Keratinocyte (primary cell): ENCODE data around the gene SETD1B. TPM values are rescaled to one million over a fixed set of nuclear protein-coding genes. Genes with fewer than 3 reads are reported as not detected.

Source experiments
- DNase-seq: peaks from one replicate; pipeline ENCODE4 v3.0.0-alpha.2; 2011; ENCODE audit warnings: low read depth, missing footprints, low spot score
- FAIRE-seq: peaks from 2 replicates; lab custom pipeline; 2011; peaks lifted over from hg19 to GRCh38; lab: Jason Lieb, UNC
- H2AFZ ChIP-seq: 2 replicates; pipeline ENCODE4 v1.6.0; 2012; ENCODE audit warnings: low read length, control low read depth, inconsistent platforms; ENCODE audit not compliant: control insufficient read depth
- H3K27ac ChIP-seq: 2 replicates; pipeline ENCODE4 v1.5.1; 2011; ENCODE audit warnings: low read length; ENCODE audit not compliant: control insufficient read depth, insufficient read depth
- H3K27me3 ChIP-seq: 3 replicates; pipeline ENCODE4 v1.6.0; 2011; ENCODE audit warnings: low read length; ENCODE audit not compliant: control insufficient read depth, insufficient read depth; ENCODE audit errors: extremely low read depth
- H3K36me3 ChIP-seq, 2 experiments: 2 replicates in 1 of 2; 3 replicates in 1 of 2; pipeline ENCODE4 v1.5.1; 2011; ENCODE audit warnings: low read length in 2 of 2, mild to moderate bottlenecking in 1 of 2; ENCODE audit not compliant: control insufficient read depth in 2 of 2, insufficient read depth in 2 of 2; ENCODE audit errors: extremely low read depth in 1 of 2
- H3K4me1 ChIP-seq: 3 replicates; pipeline ENCODE4 v1.5.1; 2011; ENCODE audit warnings: low read length; ENCODE audit not compliant: control insufficient read depth, insufficient read depth; ENCODE audit errors: extremely low read depth
- H3K4me2 ChIP-seq: 3 replicates; pipeline ENCODE4 v1.6.0; 2011; ENCODE audit warnings: low read depth, low read length; ENCODE audit not compliant: control insufficient read depth, insufficient read depth; ENCODE audit errors: extremely low read depth
- H3K4me3 ChIP-seq, 3 experiments: fragments of 200-600 bp in 1 of 3; sonication (generic) in 1 of 3; 2 replicates in 2 of 3; 3 replicates in 1 of 3; pipeline ENCODE4 v1.5.1; 2011 to 2016; ENCODE audit warnings: low read length in 3 of 3, mild to moderate bottlenecking in 3 of 3, control low read depth in 2 of 3, inconsistent platforms in 1 of 3, low read depth in 1 of 3, mixed read lengths in 1 of 3, mixed run types in 1 of 3, moderate library complexity in 1 of 3; ENCODE audit not compliant: control insufficient read depth in 2 of 3, insufficient read depth in 2 of 3; ENCODE audit errors: extremely low read depth in 1 of 3
- H3K79me2 ChIP-seq: 2 replicates; pipeline ENCODE4 v1.6.0; 2012; ENCODE audit warnings: low read length; ENCODE audit not compliant: control insufficient read depth, insufficient read depth
- H3K9ac ChIP-seq: 3 replicates; pipeline ENCODE4 v1.6.0; 2011; ENCODE audit warnings: low read length; ENCODE audit not compliant: control insufficient read depth, insufficient read depth; ENCODE audit errors: extremely low read depth
- H3K9me1 ChIP-seq: 3 replicates; pipeline ENCODE4 v1.6.0; 2011; ENCODE audit warnings: low read length; ENCODE audit not compliant: control insufficient read depth, insufficient read depth; ENCODE audit errors: extremely low read depth
- H3K9me3 ChIP-seq: 2 replicates; pipeline ENCODE4 v1.5.1; 2012; ENCODE audit warnings: low read depth, low read length; ENCODE audit not compliant: control insufficient read depth
- H4K20me1 ChIP-seq: 3 replicates; pipeline ENCODE4 v1.6.0; 2011; ENCODE audit warnings: low read length; ENCODE audit not compliant: control insufficient read depth, insufficient read depth; ENCODE audit errors: extremely low read depth
- EZH2 ChIP-seq: IDR thresholded peaks from one replicate; pipeline ENCODE4 v1.6.1; 2012; ENCODE audit warnings: inconsistent platforms, mild to moderate bottlenecking, low read length, moderate library complexity
- dilution Hi-C: fragments of 300-500 bp; cut with MboI; formaldehyde crosslinking; loops from one replicate; pipeline ENCODE4 v1.7.0; 2020; ENCODE audit warnings: low sequenced_read_pairs; ENCODE audit not compliant: extremely low pct_ligation_motif_present
- polyA plus RNA-seq, 5 experiments: library from polyadenylated mRNA; depleted of rRNA in 3 of 5; stranded (reverse) in 3 of 5; stranded (forward) in 1 of 5; unstranded in 1 of 5; fragments of >200 nt; gene quantifications; 1 replicate in 1 of 5; 2 replicates in 3 of 5; 3 replicates in 1 of 5; pipeline versions ENCODE4 v1.2.1 to v1.2.3, GENCODE V29; 2011 to 2012; ENCODE audit warnings: missing spikeins in 2 of 5, low read depth in 1 of 5, low replicate concordance in 1 of 5
- TF ChIP-seq, protein P1 (sequence below), 3 experiments: IDR thresholded peaks in 1 of 3; conservative IDR thresholded peaks in 1 of 3; optimal IDR thresholded peaks in 1 of 3; 2 replicates in 2 of 3; 3 replicates in 1 of 3; pipeline versions ENCODE3 to v1.5.1; 2011; ENCODE audit warnings: low read length in 3 of 3, mild to moderate bottlenecking in 3 of 3, moderate library complexity in 2 of 3, control low read depth in 1 of 3, inconsistent platforms in 1 of 3; ENCODE audit not compliant: insufficient read depth in 2 of 3; ENCODE audit errors: extremely low read depth in 1 of 3

SETD1B gene
- polyA plus RNA-seq, 1 donor (not counting 4 experiments of a cell fraction or from before 2014, with no cell fraction given), result 0.72 TPM

- H3K4me3 ChIP-seq, result no peak overlapping the region
- H2AFZ ChIP-seq, result no peak overlapping the region
- H4K20me1 ChIP-seq, result no peaks in the 10 kb centered on the region
- H3K36me3 ChIP-seq, result no peaks in the 10 kb centered on the region
- dilution Hi-C loops, result no loop called here
- DNase-seq (no peak), FAIRE-seq (no peak)
- H3K79me2 ChIP-seq, result no peaks in the 10 kb centered on the region
- H3K27me3 ChIP-seq, result no peaks in the 10 kb centered on the region
- no peaks in the 10 kb centered on the region for H3K9me3 ChIP-seq
- H3K9me1 ChIP-seq, result no peaks in the 10 kb centered on the region
- no peak overlapping the region for H3K27ac ChIP-seq
- H3K9ac ChIP-seq, result no peak overlapping the region
- no peak overlapping the region for H3K4me2 ChIP-seq
- TF ChIP-seq EZH2, result no peak
- TF ChIP-seq, protein P1, sequence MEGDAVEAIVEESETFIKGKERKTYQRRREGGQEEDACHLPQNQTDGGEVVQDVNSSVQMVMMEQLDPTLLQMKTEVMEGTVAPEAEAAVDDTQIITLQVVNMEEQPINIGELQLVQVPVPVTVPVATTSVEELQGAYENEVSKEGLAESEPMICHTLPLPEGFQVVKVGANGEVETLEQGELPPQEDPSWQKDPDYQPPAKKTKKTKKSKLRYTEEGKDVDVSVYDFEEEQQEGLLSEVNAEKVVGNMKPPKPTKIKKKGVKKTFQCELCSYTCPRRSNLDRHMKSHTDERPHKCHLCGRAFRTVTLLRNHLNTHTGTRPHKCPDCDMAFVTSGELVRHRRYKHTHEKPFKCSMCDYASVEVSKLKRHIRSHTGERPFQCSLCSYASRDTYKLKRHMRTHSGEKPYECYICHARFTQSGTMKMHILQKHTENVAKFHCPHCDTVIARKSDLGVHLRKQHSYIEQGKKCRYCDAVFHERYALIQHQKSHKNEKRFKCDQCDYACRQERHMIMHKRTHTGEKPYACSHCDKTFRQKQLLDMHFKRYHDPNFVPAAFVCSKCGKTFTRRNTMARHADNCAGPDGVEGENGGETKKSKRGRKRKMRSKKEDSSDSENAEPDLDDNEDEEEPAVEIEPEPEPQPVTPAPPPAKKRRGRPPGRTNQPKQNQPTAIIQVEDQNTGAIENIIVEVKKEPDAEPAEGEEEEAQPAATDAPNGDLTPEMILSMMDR (optimal IDR thresholded peaks at IDR 0.05 in 1 of 3, IDR thresholded peaks at IDR 0.05 in 1 of 3, conservative IDR thresholded peaks at IDR 0.05 in 1 of 3; ENCODE audit: extremely low read depth in 1 of 3, insufficient read depth in 2 of 3, low read length in 3 of 3), result no peak
- H3K4me1 ChIP-seq, result peaks cover 7% of the 10 kb centered on the region
Measured at GRCh38 chr12:121871467-121871866, 67.7 kb downstream of the SETD1B start.

DNA sequence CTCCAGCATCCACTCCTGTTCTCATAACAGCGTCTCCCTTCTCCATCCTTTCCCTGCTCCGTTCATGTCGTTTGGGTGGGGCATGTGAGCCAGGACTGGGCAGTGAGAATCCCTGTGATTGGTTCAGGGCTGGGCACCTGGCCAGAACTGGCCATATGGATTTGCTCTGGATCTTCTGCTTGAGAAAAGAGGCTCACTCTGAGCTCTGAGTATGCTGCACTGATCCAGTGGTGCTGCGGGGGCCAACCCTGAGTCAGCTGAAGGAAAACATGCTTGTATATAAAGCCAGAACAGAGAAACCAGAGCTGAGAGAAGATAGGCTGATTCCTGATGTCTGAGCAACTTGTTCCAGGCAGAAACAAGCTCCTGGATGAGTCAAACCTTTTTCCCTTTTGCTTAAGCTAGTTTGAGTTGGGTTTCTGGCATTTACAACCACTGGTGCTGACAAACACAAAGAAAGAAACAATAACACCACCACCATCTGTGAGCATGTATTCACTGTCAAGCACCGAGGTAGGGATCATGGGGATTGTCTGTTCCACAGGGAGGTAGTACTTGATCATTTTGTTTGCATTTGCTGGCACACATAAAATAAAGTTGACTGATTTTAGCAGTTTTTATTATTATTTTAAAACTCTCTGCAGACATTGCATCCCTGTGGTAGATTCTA is 68.9 kb downstream of the SETD1B start:
- Histone ChIP-seq H3K4me2 (no peak overlapping the region), H3K4me1 (peaks cover 7% of the 10 kb centered on the region), H3K9me1 (no peaks in the 10 kb centered on the region), H2AFZ (peak overlapping the region; percentile 37), H3K9ac (no peak overlapping the region), H4K20me1 (no peaks in the 10 kb centered on the region), H3K9me3 (no peaks in the 10 kb centered on the region), H3K27me3 (no peaks in the 10 kb centered on the region), H3K27ac (no peak overlapping the region), H3K79me2 (no peaks in the 10 kb centered on the region), H3K36me3 (no peaks in the 10 kb centered on the region), H3K4me3 (no peak overlapping the region)
- DNase-seq (no peak), FAIRE-seq (peak; percentile 73)
- dilution Hi-C loops, result no loop called here
- TF ChIP-seq, protein P1 (optimal IDR thresholded peaks at IDR 0.05 in 1 of 3, IDR thresholded peaks at IDR 0.05 in 1 of 3, conservative IDR thresholded peaks at IDR 0.05 in 1 of 3; ENCODE audit: extremely low read depth in 1 of 3, insufficient read depth in 2 of 3, low read length in 3 of 3), result no peak
- no peak for TF ChIP-seq EZH2
